ENCODE results near the gene LNPEP. TPM values are rescaled to one million over a fixed set of nuclear protein-coding genes. Genes with fewer than 3 reads are reported as not detected.

Gene LNPEP
- total and polyA plus RNA-seq, 2 of the 13 experiments (the other 11 are each of a cell fraction or from before 2014, with no cell fraction given), result 8.0 to 16.9 TPM

GRCh38 chr5:96926276-96926675 is 9.6 kb upstream of the LNPEP start:
- FAIRE-seq, result no peak
- in situ Hi-C loops (cut with HindIII; ENCODE audit: extremely low pct_ligation_motif_present, low pct_unique_long_range_greater_than_20kb) (no loop called here), intact Hi-C loops (cut with micrococcal nuclease; ENCODE audit: unreplicated experiment) (no loop called here)
- ChIA-PET POLR2A (no interaction called here), CTCF (ENCODE audit: low intra/inter-chr PET ratio, low total read pairs) (no interaction called here)
- no peaks in the 10 kb centered on the region for H4K20me1 ChIP-seq (ENCODE audit: insufficient read depth, low read length)
- no peak overlapping the region for H3K4me2 ChIP-seq (ENCODE audit: low read depth, low read length)
- BruUV-seq (replicated peaks), result no TSS peak
- H3K4me1 ChIP-seq (ENCODE audit: insufficient read depth, low read length), result peaks cover 8% of the 10 kb centered on the region; the same call in 1 of the 2 replicates
- WGBS (ENCODE audit: low lambda C conversion rate), result 85% methylated on average over 1 of the region's 1 CpG
- no peak overlapping the region for H3K4me3 ChIP-seq (replicated peaks in 1 of 3; ENCODE audit: insufficient read depth in 1 of 3, low read depth in 2 of 3, low read length in 3 of 3)
- no peak for TF ChIP-seq ZNF891 (CRISPR knock-in tag; IDR thresholded peaks at IDR 0.05)
- no peaks in the 10 kb centered on the region for H3K36me3 ChIP-seq (replicated peaks in 1 of 2; ENCODE audit: control insufficient read depth in 1 of 2, insufficient read depth in 2 of 2, low read length in 2 of 2)
- no peak for DNase-seq (ENCODE audit: low spot score)
- H2AFZ ChIP-seq (ENCODE audit: low read length), result no peak overlapping the region
- H3K27me3 ChIP-seq (ENCODE audit: control insufficient read depth in 1 of 2, insufficient read depth in 2 of 2, low read length in 2 of 2), result no peaks in the 10 kb centered on the region
- no peak overlapping the region for H3K27ac ChIP-seq (ENCODE audit: extremely low read length, insufficient read depth, low read length)
- H3K9ac ChIP-seq (ENCODE audit: insufficient read depth, low read depth, low read length), result no peak overlapping the region
- H3K9me3 ChIP-seq (ENCODE audit: low read length), result no peaks in the 10 kb centered on the region
- ATAC-seq, result no peak
- no peaks in the 10 kb centered on the region for H3K79me2 ChIP-seq (ENCODE audit: insufficient read depth, low read length)

- Histone ChIP-seq H3K9ac (ENCODE audit: insufficient read depth, low read depth, low read length) (no peak overlapping the region), H2AFZ (ENCODE audit: low read length) (no peak overlapping the region), H3K4me1 (ENCODE audit: insufficient read depth, low read length) (peaks cover 8% of the 10 kb centered on the region; the same call in 1 of the 2 replicates), H3K79me2 (ENCODE audit: insufficient read depth, low read length) (no peaks in the 10 kb centered on the region), H3K9me3 (ENCODE audit: low read length) (no peaks in the 10 kb centered on the region), H3K36me3 (replicated peaks in 1 of 2; ENCODE audit: control insufficient read depth in 1 of 2, insufficient read depth in 2 of 2, low read length in 2 of 2) (no peaks in the 10 kb centered on the region), H3K4me2 (ENCODE audit: low read depth, low read length) (no peak overlapping the region), H3K27ac (ENCODE audit: extremely low read length, insufficient read depth, low read length) (no peak overlapping the region), H3K27me3 (ENCODE audit: control insufficient read depth in 1 of 2, insufficient read depth in 2 of 2, low read length in 2 of 2) (no peaks in the 10 kb centered on the region), H4K20me1 (ENCODE audit: insufficient read depth, low read length) (no peaks in the 10 kb centered on the region), H3K4me3 (replicated peaks in 1 of 3; ENCODE audit: insufficient read depth in 1 of 3, low read depth in 2 of 3, low read length in 3 of 3) (no peak overlapping the region)
- no peak for DNase-seq (ENCODE audit: low spot score)
- no peak for ATAC-seq
- no peak for FAIRE-seq
- CTCF ChIA-PET (ENCODE audit: low intra/inter-chr PET ratio, low total read pairs), result no interaction called here
- TF ChIP-seq PRPF4 (IDR thresholded peaks at IDR 0.05; ENCODE audit: low read depth, low read length, poor library complexity, severe bottlenecking) (no peak), STAT5B (CRISPR knock-in tag; IDR thresholded peaks at IDR 0.05) (no peak), ZNF34 (CRISPR knock-in tag; IDR thresholded peaks at IDR 0.05; ENCODE audit: borderline replicate concordance) (no peak), FUBP1 (CRISPR knock-in tag; IDR thresholded peaks at IDR 0.05; ENCODE audit: borderline replicate concordance) (no peak), POLR2A (IDR thresholded peaks at IDR 0.05; ENCODE audit: insufficient read depth in 1 of 2, low read depth in 2 of 2, low read length in 2 of 2) (no peak), TP53 (CRISPR knock-in tag; conservative IDR thresholded peaks at IDR 0.05) (no peak), TERF1 (CRISPR knock-in tag; IDR thresholded peaks at IDR 0.05) (no peak), KLF12 (CRISPR knock-in tag; IDR thresholded peaks at IDR 0.05; ENCODE audit: borderline replicate concordance) (no peak), POGZ (CRISPR knock-in tag; IDR thresholded peaks at IDR 0.05) (no peak), E2F2 (CRISPR knock-in tag; IDR thresholded peaks at IDR 0.05; ENCODE audit: borderline replicate concordance) (no peak), KAT2B (IDR thresholded peaks at IDR 0.05; ENCODE audit: borderline replicate concordance, low read depth, low read length) (no peak), ZNF44 (CRISPR knock-in tag; IDR thresholded peaks at IDR 0.05) (no peak), IKZF4 (CRISPR knock-in tag; IDR thresholded peaks at IDR 0.05; ENCODE audit: borderline replicate concordance, low read depth, not compliant biosample characterization) (no peak), ZNF496 (CRISPR knock-in tag; IDR thresholded peaks at IDR 0.05; ENCODE audit: insufficient replicate concordance) (no peak)
- intact Hi-C loops (cut with micrococcal nuclease; ENCODE audit: unreplicated experiment), result no loop called here
- no TSS peak for BruUV-seq (replicated peaks)
- POLR2A ChIA-PET, result no interaction called here
- in situ Hi-C loops (cut with HindIII; ENCODE audit: extremely low pct_ligation_motif_present, low pct_unique_long_range_greater_than_20kb), result no loop called here
These were observed 8.9 kb upstream of the LNPEP start for GRCh38 chr5:96927008-96927407.

Data from HepG2 (cell line).